H1 (cell line): ENCODE data around the gene CKAP5. TPM values are rescaled to one million over a fixed set of nuclear protein-coding genes. Genes with fewer than 3 reads are reported as not detected.

ENCODE experiments used
- POU5F1 ChIP-seq: IDR thresholded peaks from 2 replicates; pipeline ENCODE4 v1.6.1; 2011; ENCODE audit warnings: low read depth, mild to moderate bottlenecking, low read length, moderate library complexity
- SRF ChIP-seq: IDR thresholded peaks from 2 replicates; pipeline ENCODE4 v1.6.1; 2011; ENCODE audit warnings: mild to moderate bottlenecking, low read depth, low read length, moderate library complexity
- USF2 ChIP-seq: IDR thresholded peaks from 2 replicates; pipeline ENCODE4 v1.6.1; 2011; ENCODE audit warnings: low read length, improper control_type of control experiment
- polyA plus RNA-seq, 7 experiments: library from polyadenylated mRNA; depleted of rRNA in 3 of 7; stranded (reverse) in 5 of 7; unstranded in 2 of 7; fragments of >200 nt in 5 of 7; fragments of 200-250 nt in 2 of 7; gene quantifications; 1 replicate in 5 of 7; 2 replicates in 1 of 7; 4 replicates in 1 of 7; pipeline versions ENCODE4 v1.2.1 to v1.2.3, GENCODE V29; 2011 to 2013; ENCODE audit warnings: missing spikeins in 2 of 7, mixed read lengths in 2 of 7
- total RNA-seq: library from RNA; stranded (reverse); fragmentation: NEBNext Ultra II Directional; extraction: Animal tissue kit (Norgen Biotek cat#: 25700); gene quantifications from 2 replicates; pipeline ENCODE4 v1.2.1, GENCODE V29; 2021

CKAP5 gene
- total and polyA plus RNA-seq, 2 of the 8 experiments (the other 6 are each of a cell fraction or from before 2014, with no cell fraction given): 64.8 to 185 TPM

DNA sequence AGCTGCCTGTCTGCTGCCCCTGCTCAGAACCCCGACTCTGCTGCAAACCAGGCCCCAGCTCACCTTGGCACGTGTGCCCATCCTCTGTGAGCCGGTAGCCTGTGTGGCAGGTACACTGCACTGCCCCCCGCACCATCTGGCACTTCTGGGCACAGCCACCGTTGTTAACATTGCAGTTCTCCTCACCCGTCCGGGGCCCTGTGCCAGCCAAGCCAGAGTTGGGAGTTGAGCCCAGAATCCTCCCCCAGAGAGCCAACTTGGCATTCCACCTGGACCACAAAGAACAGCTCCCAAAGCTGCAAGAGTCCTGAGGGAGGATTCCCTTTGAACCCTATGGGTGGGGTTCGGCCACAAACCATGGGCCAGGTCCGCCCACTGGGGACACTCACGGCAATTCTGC is 49.7 kb upstream of the CKAP5 start (continued):
- no peak for TF ChIP-seq POU5F1
- no peak for TF ChIP-seq USF2
- TF ChIP-seq SRF: no peak
